HG03521 (cell line): ENCODE results near the gene NXN.
"Not testable (repeated sequence)": the region's sequence is repeated elsewhere in the genome, so short reads cannot be mapped to it uniquely, and the experiment has no call there.

Experiments used
- ATAC-seq: cut with Tn5 transposase; IDR thresholded peaks from one replicate; pipeline ENCODE4 v1.9.1; 2021; ENCODE audit warnings: mild to moderate bottlenecking, moderate library complexity; ENCODE audit not compliant: unreplicated experiment

The NXN gene

GRCh38 chr17:896953-897661, 82.5 kb downstream of the NXN start:
- no peak for ATAC-seq

GRCh38 chr17:896454-896853, 83.1 kb downstream of the NXN start:
- ATAC-seq: no peak

GRCh38 chr17:892958-893357, 86.6 kb downstream of the NXN start:
- no peak for ATAC-seq

GRCh38 chr17:888998-889441, 90.6 kb downstream of the NXN start:
- ATAC-seq: no peak

GRCh38 chr17:887551-888209, 91.9 kb downstream of the NXN start:
- no peak for ATAC-seq

- no peak for ATAC-seq
Measured at GRCh38 chr17:885971-886571, 93.5 kb downstream of the NXN start.

- ATAC-seq: no peak
Measured at GRCh38 chr17:883586-883962, 96.0 kb downstream of the NXN start.

- no peak for ATAC-seq
Measured at GRCh38 chr17:882827-883585, 96.6 kb downstream of the NXN start.

GRCh38 chr17:881778-882177, 97.8 kb downstream of the NXN start:
- ATAC-seq: no peak

GRCh38 chr17:880443-881269, 98.9 kb downstream of the NXN start:
- no peak for ATAC-seq

- no peak for ATAC-seq
Measured at GRCh38 chr17:879546-880442, 99.8 kb downstream of the NXN start.

GRCh38 chr17:877630-878029, 101.9 kb downstream of the NXN start:
- no peak for ATAC-seq

- no peak for ATAC-seq
Measured at GRCh38 chr17:876272-876671, 103.3 kb downstream of the NXN start.

- ATAC-seq: not testable (repeated sequence)
Measured at GRCh38 chr17:874590-874989, 105.0 kb downstream of the NXN start.

- no peak for ATAC-seq
Measured at GRCh38 chr17:872855-873254, 106.7 kb downstream of the NXN start.

GRCh38 chr17:871751-872519, 107.6 kb downstream of the NXN start:
- no peak for ATAC-seq

GRCh38 chr17:869567-870525, 109.7 kb downstream of the NXN start:
- ATAC-seq: no peak

- no peak for ATAC-seq
Measured at GRCh38 chr17:869086-869485, 110.5 kb downstream of the NXN start.
